IMR-90 (cell line): Measurements from ENCODE around the gene SBF2. TPM values are rescaled to one million over a fixed set of nuclear protein-coding genes. Genes with fewer than 3 reads are reported as not detected.
A peak's percentile ranks its signal among the peaks of the same experiment; 100 is the strongest.

Experiments
- ATAC-seq: fragments of 200-7000 bp; cut with Tn5 transposase; 2 replicates; pipeline ENCODE4 v1.9.1; 2020; ENCODE audit warnings: low read depth, mild to moderate bottlenecking, moderate library complexity
- BruUV-seq: library from RNA; stranded (reverse); fragments of 400-500 nt; replicated peaks from 2 replicates; lab custom pipeline; 2021; lab: Mats Ljungman, UMichigan
- CTCF ChIA-PET: fragments of 300-600 bp; formaldehyde crosslinking; extraction: SDS; loops from one replicate; lab custom pipeline; 2021; ENCODE audit warnings: antibody characterized with exemption; lab: Yijun Ruan, JAX
- POLR2A ChIA-PET: fragments of 300-600 bp; sonication (Branson Sonifier 250); formaldehyde crosslinking; loops from one replicate; lab custom pipeline; 2022; ENCODE audit warnings: antibody characterized with exemption; ENCODE audit not compliant: unreplicated experiment; lab: Charles Lee
- DNase-seq: peaks from one replicate; pipeline ENCODE4 v3.0.0; 2013
- H2AFZ ChIP-seq: replicated peaks from 2 replicates; pipeline ENCODE3; 2013; ENCODE audit warnings: low read length, mild to moderate bottlenecking; ENCODE audit not compliant: poor library complexity
- H2AK5ac ChIP-seq: 2 replicates; pipeline ENCODE4 v1.6.1; 2013; ENCODE audit warnings: low read depth, low read length, inconsistent platforms
- H2AK9ac ChIP-seq: replicated peaks from 2 replicates; pipeline ENCODE3; 2013; ENCODE audit warnings: mild to moderate bottlenecking, low read depth, low read length, moderate library complexity; ENCODE audit not compliant: poor library complexity
- H2BK120ac ChIP-seq: 2 replicates; pipeline ENCODE4 v1.6.1; 2013; ENCODE audit warnings: low read depth, low read length, inconsistent platforms
- H2BK15ac ChIP-seq: 3 replicates; pipeline ENCODE4 v1.6.1; 2013; ENCODE audit warnings: low read depth, low read length, inconsistent platforms
- H2BK20ac ChIP-seq: 2 replicates; pipeline ENCODE4 v1.6.1; 2013; ENCODE audit warnings: low read depth, mild to moderate bottlenecking, inconsistent platforms, low read length, moderate library complexity
- H2BK5ac ChIP-seq: 2 replicates; pipeline ENCODE4 v1.6.1; 2013; ENCODE audit warnings: mild to moderate bottlenecking, low read depth, low read length, inconsistent platforms; ENCODE audit not compliant: poor library complexity, severe bottlenecking
- H3K14ac ChIP-seq: replicated peaks from 2 replicates; pipeline ENCODE4 v1.6.1; 2013; ENCODE audit warnings: low read depth, low read length, inconsistent platforms
- H3K18ac ChIP-seq: 2 replicates; pipeline ENCODE4 v1.6.1; 2013; ENCODE audit warnings: low read depth, low read length, control low read depth
- H3K23ac ChIP-seq: 2 replicates; pipeline ENCODE4 v1.6.1; 2013; ENCODE audit warnings: low read depth, low read length, inconsistent platforms
- H3K27ac ChIP-seq: 2 replicates; pipeline ENCODE4 v1.5.1; 2013; ENCODE audit warnings: mild to moderate bottlenecking, control low read depth, low read length; ENCODE audit not compliant: insufficient read depth
- H3K27me3 ChIP-seq: 2 replicates; pipeline ENCODE4 v1.6.1; 2013; ENCODE audit warnings: low read length; ENCODE audit not compliant: control insufficient read depth, insufficient read depth
- H3K36me3 ChIP-seq: 2 replicates; pipeline ENCODE4 v1.6.1; 2013; ENCODE audit warnings: low read length, mixed read lengths; ENCODE audit not compliant: control insufficient read depth, insufficient read depth
- H3K4ac ChIP-seq: 2 replicates; pipeline ENCODE4 v1.6.1; 2013; ENCODE audit warnings: low read depth, low read length, inconsistent platforms
- H3K4me1 ChIP-seq: 2 replicates; pipeline ENCODE4 v1.6.1; 2013; ENCODE audit warnings: low read length, mixed read lengths; ENCODE audit not compliant: control insufficient read depth, insufficient read depth
- H3K4me2 ChIP-seq: 2 replicates; pipeline ENCODE4 v1.6.1; 2013; ENCODE audit warnings: low read depth, mild to moderate bottlenecking, control low read depth, low read length, moderate library complexity
- H3K4me3 ChIP-seq: 2 replicates; pipeline ENCODE4 v1.5.1; 2013; ENCODE audit warnings: low read depth, mild to moderate bottlenecking, control low read depth, low read length, moderate library complexity; ENCODE audit not compliant: insufficient read depth
- H3K56ac ChIP-seq: 2 replicates; pipeline ENCODE4 v1.6.1; 2013; ENCODE audit warnings: low read length, inconsistent platforms; ENCODE audit not compliant: insufficient read depth; ENCODE audit errors: extremely low read depth
- H3K79me1 ChIP-seq, 2 experiments: 2 replicates each; pipeline ENCODE4 v1.6.1; 2013; ENCODE audit warnings: low read length in 2 of 2, inconsistent platforms in 1 of 2, low read depth in 1 of 2
- H3K9ac ChIP-seq: 2 replicates; pipeline ENCODE4 v1.6.1; 2013; ENCODE audit warnings: low read depth, low read length, control low read depth
- H3K9me1 ChIP-seq: 2 replicates; pipeline ENCODE4 v1.6.1; 2013; ENCODE audit warnings: low read length, inconsistent platforms; ENCODE audit not compliant: insufficient read depth
- H3K9me3 ChIP-seq: 2 replicates; pipeline ENCODE4 v1.6.1; 2013; ENCODE audit warnings: low read length; ENCODE audit not compliant: control insufficient read depth, insufficient read depth
- H4K20me1 ChIP-seq: 2 replicates; pipeline ENCODE4 v1.6.1; 2013; ENCODE audit warnings: low read length, inconsistent platforms; ENCODE audit not compliant: insufficient read depth
- H4K5ac ChIP-seq: 2 replicates; pipeline ENCODE4 v1.6.1; 2013; ENCODE audit warnings: mild to moderate bottlenecking, low read depth, low read length, control low read depth
- H4K8ac ChIP-seq, 2 experiments: 2 replicates each; pipeline ENCODE4 v1.6.1; 2013; ENCODE audit warnings: low read depth in 2 of 2, low read length in 2 of 2, control low read depth in 1 of 2, inconsistent platforms in 1 of 2
- H4K91ac ChIP-seq: 2 replicates; pipeline ENCODE4 v1.6.1; 2013; ENCODE audit warnings: low read depth, low read length, inconsistent platforms; ENCODE audit not compliant: insufficient read depth
- MAFK ChIP-seq: IDR thresholded peaks from 2 replicates; pipeline ENCODE4 v1.6.1; 2012; ENCODE audit warnings: low read depth, low read length, improper control_type of control experiment
- RAD21 ChIP-seq: IDR thresholded peaks from 2 replicates; pipeline ENCODE4 v1.6.1; 2012; ENCODE audit warnings: low read length, improper control_type of control experiment
- RCOR1 ChIP-seq: IDR thresholded peaks from 2 replicates; pipeline ENCODE4 v1.6.1; 2012; ENCODE audit warnings: mild to moderate bottlenecking, low read length, improper control_type of control experiment; ENCODE audit not compliant: insufficient replicate concordance
- SMC3 ChIP-seq: fragments of 150-350 bp; IDR thresholded peaks from 2 replicates; pipeline ENCODE4 v1.6.1; 2016; ENCODE audit warnings: low read depth, mild to moderate bottlenecking, antibody characterized with exemption, low read length, moderate library complexity
- WGBS, 2 experiments: methylation state at CpG; one replicate each; pipeline versions ENCODE4 v1.1.5 to v1.1.7; 2013; ENCODE audit warnings: missing lambda C conversion rate in 2 of 2; ENCODE audit not compliant: insufficient read length in 1 of 2; ENCODE audit errors: extremely low coverage in 2 of 2; 5-methylcytosine and 5-hydroxymethylcytosine counted together
- dilution Hi-C: fragments of 300-500 bp; cut with HindIII; formaldehyde crosslinking; loops from one replicate; pipeline ENCODE4 v1.14.3; 2018; ENCODE audit warnings: low sequenced_read_pairs; ENCODE audit not compliant: unreplicated experiment
- in situ Hi-C: fragments of 300-500 bp; cut with MboI; formaldehyde crosslinking; loops from 3 replicates; pipeline ENCODE4 v1.14.3; 2019; ENCODE audit warnings: low sequenced_read_pairs, inconsistent platforms, mixed read lengths
- intact Hi-C: fragments of 100-400 bp; cut with micrococcal nuclease; formaldehyde crosslinking; loops from 2 replicates; pipeline ENCODE4 v1.10.0; 2022
- polyA plus RNA-seq, 3 experiments: library from polyadenylated mRNA; depleted of rRNA; stranded (reverse); fragments of >200 nt; gene quantifications; 2 replicates each; pipeline ENCODE4 v1.2.3, GENCODE V29; 2012; ENCODE audit warnings: low replicate concordance in 1 of 3
- total RNA-seq: library from RNA; depleted of rRNA; stranded (reverse); fragments of >200 nt; gene quantifications from 2 replicates; pipeline ENCODE4 v1.2.3, GENCODE V29; 2012

SBF2 gene
- total and polyA plus RNA-seq, 2 of the 4 experiments (the other 2 are of a cell fraction), result 23.8 to 51.8 TPM

- H2BK20ac ChIP-seq, result peak overlapping the region; percentile 98
- H3K23ac ChIP-seq, result peak overlapping the region; percentile 92
- peaks cover 2% of the 10 kb centered on the region; the same call in 1 of the 2 replicates for H3K36me3 ChIP-seq
- H3K9me1 ChIP-seq, result peaks cover 38% of the 10 kb centered on the region
- H4K91ac ChIP-seq, result peak overlapping the region; percentile 93
- H4K20me1 ChIP-seq, result peaks cover 3% of the 10 kb centered on the region; the same call in 1 of the 2 replicates
- CTCF ChIA-PET, result interaction anchor here (0.8 kb wide), 1 partner anchor 49 kb away, joined by 3 read pairs; no protein-coding TSS in a partner anchor
- peak overlapping the region; percentile 98 for H2BK120ac ChIP-seq
- H3K27me3 ChIP-seq, result no peaks in the 10 kb centered on the region
- peaks cover 46% of the 10 kb centered on the region for H3K4me1 ChIP-seq
- 20% methylated on average over 1 of the region's 7 CpGs; no CpG with 5 or more reads in 1 of the 2 experiments for WGBS, 2 experiments
- H3K4me3 ChIP-seq, result no peak overlapping the region
- no TSS peak for BruUV-seq
- H3K9ac ChIP-seq, result peak overlapping the region; percentile 42
- POLR2A ChIA-PET, result no interaction called here
- H3K14ac ChIP-seq, result peak overlapping the region; percentile 96
- peak overlapping the region; percentile 60 for H2AFZ ChIP-seq
- peak overlapping the region; percentile 69 for H3K27ac ChIP-seq
- H2AK5ac ChIP-seq, result peak overlapping the region; percentile 99
- H2AK9ac ChIP-seq, result peak overlapping the region; percentile 93
- peak; percentile 89 for DNase-seq
- H3K4ac ChIP-seq, result peak overlapping the region; percentile 99
- dilution Hi-C loops (no loop called here), in situ Hi-C loops (loop anchor here (25.0 kb wide), 1 partner anchor 207 kb away; no protein-coding TSS in a partner anchor), intact Hi-C loops (loop anchor here (5.0 to 10.0 kb wide), 3 partner anchors 369 to 982 kb away; no protein-coding TSS in a partner anchor)
- peak overlapping the region; percentile 86 for H2BK5ac ChIP-seq
- H3K4me2 ChIP-seq, result no peak overlapping the region
- H3K79me1 ChIP-seq, result peaks cover 9 to 47% of the 10 kb centered on the region in 2 experiments; a peak in 3 of 4 replicates
- H2BK15ac ChIP-seq, result peak overlapping the region; percentile 96; the same call in 2 of the 3 replicates
- H3K56ac ChIP-seq, result peak overlapping the region; percentile 17
- ATAC-seq, result no peak
- H3K18ac ChIP-seq, result peak overlapping the region; percentile 95
- H4K8ac ChIP-seq, result peak overlapping the region; percentile 55 to 81
- no peaks in the 10 kb centered on the region for H3K9me3 ChIP-seq
- TF ChIP-seq MAFK, result no peak
- TF ChIP-seq RAD21, result no peak
- TF ChIP-seq RCOR1, result no peak
- TF ChIP-seq SMC3, result 0 out of 2 replicates have a peak, but pooled peaks have one; percentile 21
- peak overlapping the region; percentile 96 for H4K5ac ChIP-seq
These were observed 538.3 kb downstream of the SBF2 start for GRCh38 chr11:9755561-9756185.
